Astrocyte of the spinal cord (primary cell): Measurements from ENCODE around the gene ABHD11.
"Not testable (repeated sequence)": the region's sequence is repeated elsewhere in the genome, so short reads cannot be mapped to it uniquely, and the experiment has no call there.

Experiments used
- DNase-seq: peaks from one replicate; pipeline ENCODE4 v3.0.0; 2011; ENCODE audit warnings: low read depth, low spot score
- H3K4me3 ChIP-seq: 2 replicates; pipeline ENCODE4 v1.5.1; 2011; ENCODE audit warnings: low read depth, mild to moderate bottlenecking, low read length, moderate library complexity
- CTCF ChIP-seq: IDR thresholded peaks from 2 replicates; pipeline ENCODE4 v1.5.1; 2012; ENCODE audit warnings: low read depth, mild to moderate bottlenecking, low read length, inconsistent platforms
- in situ Hi-C: cut with HindIII; loops from 2 replicates; pipeline ENCODE4 v1.10.0; 2017; ENCODE audit warnings: low sequenced_read_pairs

Gene ABHD11

GRCh38 chr7:73717025-73717807, 21.4 kb downstream of the ABHD11 start:
- peak; percentile 63 for DNase-seq
- in situ Hi-C loops, result no loop called here
- no peak for TF ChIP-seq CTCF
- peak overlapping the region; percentile 89 for H3K4me3 ChIP-seq

GRCh38 chr7:73716318-73716890, 22.2 kb downstream of the ABHD11 start:
- H3K4me3 ChIP-seq, result peak overlapping the region; percentile 89
- in situ Hi-C loops, result no loop called here
- TF ChIP-seq CTCF, result no peak
- DNase-seq, result no peak

GRCh38 chr7:73715648-73716317, 22.8 kb downstream of the ABHD11 start:
- no peak overlapping the region for H3K4me3 ChIP-seq
- in situ Hi-C loops, result no loop called here
- no peak for TF ChIP-seq CTCF
- peak; percentile 95 for DNase-seq

GRCh38 chr7:73713319-73713718, 25.3 kb downstream of the ABHD11 start:
- in situ Hi-C loops, DNase-seq, H3K4me3 ChIP-seq: not testable (repeated sequence)

GRCh38 chr7:73712773-73713172, 25.8 kb downstream of the ABHD11 start:
- DNase-seq, result no peak
- no peak overlapping the region for H3K4me3 ChIP-seq
- in situ Hi-C loops, result no loop called here
- TF ChIP-seq CTCF, result no peak

- no peak for TF ChIP-seq CTCF
- in situ Hi-C loops, result no loop called here
- no peak overlapping the region for H3K4me3 ChIP-seq
- no peak for DNase-seq
Measured at GRCh38 chr7:73708961-73709549, 29.5 kb downstream of the ABHD11 start.
